ENCODE results near the gene CYBA.

The CYBA gene

GRCh38 chr16:88653101-88653500 is 2.2 kb upstream of the CYBA start:
- in situ Hi-C loops (cut with HindIII; ENCODE audit: low sequenced_read_pairs): no loop called here
- no peak for DNase-seq (ENCODE audit: low read depth, low spot score)
- no peak overlapping the region for H3K4me3 ChIP-seq (ENCODE audit: low read depth, low read length)
- no peak for TF ChIP-seq CTCF (IDR thresholded peaks at IDR 0.05; ENCODE audit: low read depth, low read length)

GRCh38 chr16:88652762-88653063 is 1.9 kb upstream of the CYBA start:
- H3K4me3 ChIP-seq (ENCODE audit: low read depth, low read length): no peak overlapping the region
- no peak for DNase-seq (ENCODE audit: low read depth, low spot score)
- no peak for TF ChIP-seq CTCF (IDR thresholded peaks at IDR 0.05; ENCODE audit: low read depth, low read length)
- in situ Hi-C loops (cut with HindIII; ENCODE audit: low sequenced_read_pairs): no loop called here

- no peak for TF ChIP-seq CTCF (IDR thresholded peaks at IDR 0.05; ENCODE audit: low read depth, low read length)
- no peak overlapping the region for H3K4me3 ChIP-seq (ENCODE audit: low read depth, low read length)
- DNase-seq (ENCODE audit: low read depth, low spot score): no peak
- in situ Hi-C loops (cut with HindIII; ENCODE audit: low sequenced_read_pairs): no loop called here
Observed at GRCh38 chr16:88651989-88652761, 1.3 kb upstream of the CYBA start.

- TF ChIP-seq CTCF (IDR thresholded peaks at IDR 0.05; ENCODE audit: low read depth, low read length): no peak
- DNase-seq (ENCODE audit: low read depth, low spot score): no peak
- in situ Hi-C loops (cut with HindIII; ENCODE audit: low sequenced_read_pairs): no loop called here
- H3K4me3 ChIP-seq (ENCODE audit: low read depth, low read length): peak overlapping the region; percentile 57
Observed at GRCh38 chr16:88651276-88651988, 579 bp upstream of the CYBA start.

GRCh38 chr16:88649924-88650748 is 717 bp downstream of the CYBA start:
- DNase-seq (ENCODE audit: low read depth, low spot score): no peak
- no peak for TF ChIP-seq CTCF (IDR thresholded peaks at IDR 0.05; ENCODE audit: low read depth, low read length)
- peak overlapping the region; percentile 57 for H3K4me3 ChIP-seq (ENCODE audit: low read depth, low read length)
- in situ Hi-C loops (cut with HindIII; ENCODE audit: low sequenced_read_pairs): no loop called here

- TF ChIP-seq CTCF (IDR thresholded peaks at IDR 0.05; ENCODE audit: low read depth, low read length): no peak
- H3K4me3 ChIP-seq (ENCODE audit: low read depth, low read length): no peak overlapping the region
- DNase-seq (ENCODE audit: low read depth, low spot score): no peak
- in situ Hi-C loops (cut with HindIII; ENCODE audit: low sequenced_read_pairs): no loop called here
Observed at GRCh38 chr16:88649195-88649923, 1.5 kb downstream of the CYBA start.

All from astrocyte of the spinal cord (primary cell).